ENCODE data around the gene NXPE4.

NXPE4 gene

GRCh38 chr11:114559425-114560310, 35.9 kb downstream of the NXPE4 start, which contains the start of gene NXPE1:
NXPE1 (minus strand) TSS chr11:114559881; CDS start chr11:114551201, 8,680 bp downstream.
- in situ Hi-C loops (cut with HindIII; ENCODE audit: low sequenced_read_pairs), result no loop called here
- TF ChIP-seq, protein P1, sequence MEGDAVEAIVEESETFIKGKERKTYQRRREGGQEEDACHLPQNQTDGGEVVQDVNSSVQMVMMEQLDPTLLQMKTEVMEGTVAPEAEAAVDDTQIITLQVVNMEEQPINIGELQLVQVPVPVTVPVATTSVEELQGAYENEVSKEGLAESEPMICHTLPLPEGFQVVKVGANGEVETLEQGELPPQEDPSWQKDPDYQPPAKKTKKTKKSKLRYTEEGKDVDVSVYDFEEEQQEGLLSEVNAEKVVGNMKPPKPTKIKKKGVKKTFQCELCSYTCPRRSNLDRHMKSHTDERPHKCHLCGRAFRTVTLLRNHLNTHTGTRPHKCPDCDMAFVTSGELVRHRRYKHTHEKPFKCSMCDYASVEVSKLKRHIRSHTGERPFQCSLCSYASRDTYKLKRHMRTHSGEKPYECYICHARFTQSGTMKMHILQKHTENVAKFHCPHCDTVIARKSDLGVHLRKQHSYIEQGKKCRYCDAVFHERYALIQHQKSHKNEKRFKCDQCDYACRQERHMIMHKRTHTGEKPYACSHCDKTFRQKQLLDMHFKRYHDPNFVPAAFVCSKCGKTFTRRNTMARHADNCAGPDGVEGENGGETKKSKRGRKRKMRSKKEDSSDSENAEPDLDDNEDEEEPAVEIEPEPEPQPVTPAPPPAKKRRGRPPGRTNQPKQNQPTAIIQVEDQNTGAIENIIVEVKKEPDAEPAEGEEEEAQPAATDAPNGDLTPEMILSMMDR (IDR thresholded peaks at IDR 0.05; ENCODE audit: low read depth, low read length), result no peak
- H3K4me3 ChIP-seq (ENCODE audit: low read depth, low read length), result no peak within 1 kb of the TSS
- no peak for DNase-seq (ENCODE audit: low read depth, low spot score)

GRCh38 chr11:114556135-114556534, 39.5 kb downstream of the NXPE4 start:
- H3K4me3 ChIP-seq (ENCODE audit: low read depth, low read length), result no peak overlapping the region
- TF ChIP-seq, protein P1 (IDR thresholded peaks at IDR 0.05; ENCODE audit: low read depth, low read length), result no peak
- DNase-seq (ENCODE audit: low read depth, low spot score), result no peak
- in situ Hi-C loops (cut with HindIII; ENCODE audit: low sequenced_read_pairs), result no loop called here

DNA sequence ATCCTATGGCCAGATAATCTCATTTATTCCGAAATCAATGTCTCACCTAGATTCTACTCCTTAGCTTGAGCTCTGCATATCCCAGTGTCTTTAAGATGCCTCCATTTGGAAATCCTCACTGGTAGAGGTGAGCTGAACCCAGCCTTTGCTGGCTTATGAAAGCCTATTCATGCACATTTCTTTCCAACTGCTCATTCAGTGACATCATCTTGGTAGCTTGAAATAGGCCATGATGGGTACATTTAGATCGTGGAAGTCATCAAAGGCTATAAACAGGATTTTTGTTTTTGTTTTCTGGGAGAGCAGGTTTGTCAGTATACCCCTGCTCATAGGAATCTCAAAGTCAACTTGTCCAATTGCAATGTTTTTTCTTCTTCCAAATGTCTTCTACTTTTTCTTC, 41.9 kb downstream of the NXPE4 start:
- in situ Hi-C loops (cut with HindIII; ENCODE audit: low sequenced_read_pairs), result no loop called here
- no peak for DNase-seq (ENCODE audit: low read depth, low spot score)
- no peak overlapping the region for H3K4me3 ChIP-seq (ENCODE audit: low read depth, low read length)
- TF ChIP-seq, protein P1 (IDR thresholded peaks at IDR 0.05; ENCODE audit: low read depth, low read length), result no peak

DNA sequence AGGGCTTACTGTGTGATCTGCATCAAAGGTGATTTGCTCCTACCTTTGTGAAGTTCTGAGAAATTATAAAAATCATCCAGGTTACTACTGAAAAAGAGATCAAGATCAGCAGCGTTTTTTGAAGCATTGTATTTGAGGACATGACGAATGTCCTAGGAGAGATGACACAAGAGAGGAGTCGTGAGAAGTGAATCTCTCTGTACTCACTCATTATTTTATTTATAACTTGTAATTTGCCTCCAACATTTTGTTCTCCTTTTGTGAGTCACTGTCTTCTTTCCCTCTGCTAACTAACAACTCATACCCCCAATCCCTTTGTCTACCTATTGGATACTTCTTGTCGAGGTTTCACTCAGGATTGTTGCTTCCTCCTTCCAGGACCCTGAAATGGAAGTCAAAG, 44.5 kb downstream of the NXPE4 start:
- no peak for DNase-seq (ENCODE audit: low read depth, low spot score)
- in situ Hi-C loops (cut with HindIII; ENCODE audit: low sequenced_read_pairs), result no loop called here
- H3K4me3 ChIP-seq (ENCODE audit: low read depth, low read length), result no peak overlapping the region
- TF ChIP-seq, protein P1 (IDR thresholded peaks at IDR 0.05; ENCODE audit: low read depth, low read length), result no peak

DNA sequence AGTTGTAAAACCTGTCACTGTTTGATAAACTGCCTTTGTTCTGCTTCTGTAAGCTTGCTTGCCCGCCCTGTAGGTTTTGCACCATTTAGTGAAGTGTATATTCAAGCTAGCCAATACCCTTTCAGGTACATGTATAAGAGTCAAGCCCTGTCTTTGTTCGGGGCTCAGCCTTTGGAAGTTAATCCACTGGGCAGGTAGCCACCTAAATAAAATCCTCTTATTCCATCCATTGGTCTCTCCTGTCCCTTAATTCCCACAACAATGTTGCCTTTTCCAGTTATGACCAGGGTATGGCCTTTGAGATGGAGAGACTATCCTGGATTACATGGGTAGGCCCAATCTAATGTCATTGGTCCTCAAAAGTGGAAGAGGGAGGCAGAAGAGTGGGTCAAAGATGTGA, 69.9 kb downstream of the NXPE4 start:
- in situ Hi-C loops (cut with HindIII; ENCODE audit: low sequenced_read_pairs), result no loop called here
- H3K4me3 ChIP-seq (ENCODE audit: low read depth, low read length), result no peak overlapping the region
- TF ChIP-seq, protein P1 (IDR thresholded peaks at IDR 0.05; ENCODE audit: low read depth, low read length), result no peak
- DNase-seq (ENCODE audit: low read depth, low spot score), result no peak

- TF ChIP-seq, protein P1 (IDR thresholded peaks at IDR 0.05; ENCODE audit: low read depth, low read length), result no peak
- no peak overlapping the region for H3K4me3 ChIP-seq (ENCODE audit: low read depth, low read length)
- no peak for DNase-seq (ENCODE audit: low read depth, low spot score)
- in situ Hi-C loops (cut with HindIII; ENCODE audit: low sequenced_read_pairs), result no loop called here
Observed at GRCh38 chr11:114524122-114524521, 71.5 kb downstream of the NXPE4 start.

Measured in astrocyte of the spinal cord (primary cell).